Measurements from ENCODE around the gene ZNF385A. TPM values are rescaled to one million over a fixed set of nuclear protein-coding genes. Genes with fewer than 3 reads are reported as not detected.

ZNF385A gene
- total RNA-seq, 6 donors from 2014 or later = 18.5 to 43.8 (median 23.0) TPM

DNA sequence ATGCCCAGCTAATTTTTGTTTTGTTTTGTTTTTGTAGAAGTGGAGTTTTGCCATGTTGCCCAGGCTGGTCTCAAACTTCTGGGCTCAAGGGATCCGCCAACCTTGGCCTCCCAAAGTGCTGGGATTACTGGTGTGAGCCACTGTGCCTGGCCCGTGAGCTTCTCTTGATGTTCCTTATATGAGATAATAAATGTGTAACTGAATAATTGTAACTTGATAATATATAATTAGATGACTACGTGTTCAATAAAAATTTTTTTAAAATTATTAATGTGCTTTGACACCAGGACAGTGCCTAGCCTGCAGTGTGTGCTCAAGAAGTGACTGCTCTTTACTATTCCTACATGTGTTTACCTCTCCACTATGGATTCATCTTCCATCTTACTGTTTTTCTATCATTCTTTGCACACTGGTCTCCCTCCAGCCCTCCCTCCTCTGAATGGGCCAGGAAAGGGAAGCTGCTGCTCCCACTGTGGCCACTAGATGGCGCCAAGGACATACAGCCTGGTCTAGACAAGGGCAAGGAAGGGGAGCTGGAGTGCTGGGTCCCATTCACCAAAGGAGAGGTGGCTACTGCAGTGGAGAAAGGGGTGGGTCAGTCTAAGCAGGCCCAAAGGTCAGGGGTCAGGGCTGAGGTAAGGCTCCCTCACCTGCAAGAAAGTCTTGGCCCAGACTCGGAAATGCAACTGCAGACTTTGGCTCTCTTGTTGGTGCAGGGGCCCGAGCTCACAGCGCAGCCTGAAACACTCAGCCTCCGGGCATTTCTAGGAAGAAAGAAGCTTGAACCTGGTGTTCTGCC is 14.7 kb upstream of the ZNF385A start:
- Histone ChIP-seq H3K27me3 (no peaks in the 10 kb centered on the region), H3K4me1 (peaks cover 0 to 2% (median 0%) of the 10 kb centered on the region in 4 donors), H3K9me3 (no peaks in the 10 kb centered on the region), H3K4me3 (no peak overlapping the region), H3K36me3 (peaks cover 15 to 100% (median 85%) of the 10 kb centered on the region in 4 donors), H3K27ac (peak overlapping the region in 1 of 4 donors; percentile 25)
- ATAC-seq (ENCODE audit: low FRiP score in 2 of 2) (peak; percentile 90 to 92), DNase-seq (peak in 1 of 2 donors; percentile 84)
- TF ChIP-seq, protein P1, sequence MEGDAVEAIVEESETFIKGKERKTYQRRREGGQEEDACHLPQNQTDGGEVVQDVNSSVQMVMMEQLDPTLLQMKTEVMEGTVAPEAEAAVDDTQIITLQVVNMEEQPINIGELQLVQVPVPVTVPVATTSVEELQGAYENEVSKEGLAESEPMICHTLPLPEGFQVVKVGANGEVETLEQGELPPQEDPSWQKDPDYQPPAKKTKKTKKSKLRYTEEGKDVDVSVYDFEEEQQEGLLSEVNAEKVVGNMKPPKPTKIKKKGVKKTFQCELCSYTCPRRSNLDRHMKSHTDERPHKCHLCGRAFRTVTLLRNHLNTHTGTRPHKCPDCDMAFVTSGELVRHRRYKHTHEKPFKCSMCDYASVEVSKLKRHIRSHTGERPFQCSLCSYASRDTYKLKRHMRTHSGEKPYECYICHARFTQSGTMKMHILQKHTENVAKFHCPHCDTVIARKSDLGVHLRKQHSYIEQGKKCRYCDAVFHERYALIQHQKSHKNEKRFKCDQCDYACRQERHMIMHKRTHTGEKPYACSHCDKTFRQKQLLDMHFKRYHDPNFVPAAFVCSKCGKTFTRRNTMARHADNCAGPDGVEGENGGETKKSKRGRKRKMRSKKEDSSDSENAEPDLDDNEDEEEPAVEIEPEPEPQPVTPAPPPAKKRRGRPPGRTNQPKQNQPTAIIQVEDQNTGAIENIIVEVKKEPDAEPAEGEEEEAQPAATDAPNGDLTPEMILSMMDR (IDR thresholded peaks at IDR 0.05) = peak; percentile 92 to 99 (median 94)
- no peak for TF ChIP-seq EP300 (IDR thresholded peaks at IDR 0.05)
- TF ChIP-seq POLR2A (IDR thresholded peaks at IDR 0.05) = peak in 1 of 4 donors; percentile 8
- TF ChIP-seq POLR2AphosphoS5 (IDR thresholded peaks at IDR 0.05) = no peak
- 65 to 71% methylated on average over 4 to 8 of the region's 8 CpGs for WGBS, 2 donors

DNA sequence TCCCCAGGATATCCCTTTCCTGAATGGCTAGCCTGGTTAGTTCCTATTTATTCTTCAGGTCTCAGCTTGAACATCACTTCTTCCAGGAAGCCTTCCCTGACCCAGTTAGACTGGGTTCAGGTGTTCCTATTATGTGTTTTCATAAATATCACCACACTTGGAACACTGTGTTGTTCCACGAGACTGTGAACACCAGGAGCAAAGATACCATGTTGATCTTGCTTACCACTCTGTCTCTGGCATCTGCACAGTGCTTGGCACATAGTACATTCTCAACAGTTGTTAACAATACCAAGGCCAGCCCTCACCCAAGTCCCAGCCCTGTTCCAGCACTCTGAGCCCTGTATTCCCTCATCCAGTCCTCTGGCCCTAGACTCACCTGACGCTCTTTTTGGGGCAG is 13.7 kb upstream of the ZNF385A start:
- 91 to 94% methylated on average over 2 of the region's 2 CpGs for WGBS, 2 donors
- no peak for ATAC-seq (ENCODE audit: low FRiP score in 2 of 2)
- H3K4me1 ChIP-seq = peaks cover 0 to 5% (median 3%) of the 10 kb centered on the region in 4 donors
- no peak for TF ChIP-seq EP300 (IDR thresholded peaks at IDR 0.05)
- TF ChIP-seq, protein P1 (IDR thresholded peaks at IDR 0.05) = no peak
- no peak for TF ChIP-seq POLR2AphosphoS5 (IDR thresholded peaks at IDR 0.05)
- no peak for TF ChIP-seq POLR2A (IDR thresholded peaks at IDR 0.05)
- no peak overlapping the region for H3K4me3 ChIP-seq
- H3K9me3 ChIP-seq = no peaks in the 10 kb centered on the region
- no peak for DNase-seq
- no peaks in the 10 kb centered on the region for H3K27me3 ChIP-seq
- peaks cover 15 to 100% (median 77%) of the 10 kb centered on the region in 4 donors for H3K36me3 ChIP-seq
- no peak overlapping the region for H3K27ac ChIP-seq

DNA sequence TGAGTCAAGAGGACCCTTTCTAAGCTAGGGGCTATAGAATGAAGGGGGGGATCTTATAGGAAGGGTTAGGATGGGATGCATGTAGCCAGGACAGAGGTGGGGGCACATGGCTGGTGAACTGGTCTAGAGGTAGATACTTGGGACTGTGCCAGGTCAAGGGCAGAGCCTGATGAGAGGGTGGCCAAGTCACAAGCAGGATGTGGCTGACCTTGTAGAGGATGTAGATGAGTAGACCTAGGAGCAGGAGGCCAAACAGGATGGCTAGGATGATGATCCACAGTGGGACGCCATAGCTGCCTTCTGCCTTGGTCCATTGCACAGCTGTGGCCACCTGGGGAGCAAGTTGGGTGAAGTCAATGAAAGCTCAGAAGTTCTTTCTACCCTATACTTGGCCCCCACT is 12.6 kb upstream of the ZNF385A start:
- peaks cover 14 to 92% (median 68%) of the 10 kb centered on the region in 4 donors for H3K36me3 ChIP-seq
- no peak overlapping the region for H3K4me3 ChIP-seq
- TF ChIP-seq, protein P1 (IDR thresholded peaks at IDR 0.05) = no peak
- no peak for TF ChIP-seq POLR2AphosphoS5 (IDR thresholded peaks at IDR 0.05)
- TF ChIP-seq EP300 (IDR thresholded peaks at IDR 0.05) = no peak
- TF ChIP-seq POLR2A (IDR thresholded peaks at IDR 0.05) = no peak
- no peaks in the 10 kb centered on the region for H3K9me3 ChIP-seq
- peaks cover 0 to 14% (median 3%) of the 10 kb centered on the region in 4 donors for H3K4me1 ChIP-seq
- no peak for ATAC-seq (ENCODE audit: low FRiP score in 2 of 2)
- 89 to 100% methylated on average over 1 of the region's 1 CpG for WGBS, 2 donors
- H3K27me3 ChIP-seq = no peaks in the 10 kb centered on the region
- no peak overlapping the region for H3K27ac ChIP-seq
- DNase-seq = no peak

DNA sequence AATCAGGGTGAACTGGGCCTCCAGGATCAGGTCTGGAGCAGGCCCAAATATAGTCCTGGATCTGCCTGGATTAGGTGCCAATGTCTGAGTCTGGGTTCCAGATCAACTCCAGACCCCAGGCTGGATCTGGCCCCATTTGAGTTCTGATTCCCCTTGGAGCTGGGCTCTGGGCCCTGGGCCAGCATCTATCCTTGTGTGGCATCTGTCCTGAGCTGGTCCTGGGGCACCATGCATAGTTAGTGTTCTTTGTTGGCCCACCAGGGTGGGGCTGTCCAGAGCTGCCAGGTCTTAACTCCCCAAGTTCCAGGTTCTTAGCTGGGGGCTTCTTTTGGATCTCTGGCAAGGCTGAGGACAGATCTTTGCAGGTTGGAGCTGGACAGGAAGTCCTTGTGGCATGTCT is 11.0 kb upstream of the ZNF385A start:
- no peak for ATAC-seq (ENCODE audit: low FRiP score in 2 of 2)
- no peak overlapping the region for H3K4me3 ChIP-seq
- no peak for DNase-seq
- no peak overlapping the region for H3K27ac ChIP-seq
- no peaks in the 10 kb centered on the region for H3K9me3 ChIP-seq
- H3K36me3 ChIP-seq = peaks cover 4 to 76% (median 52%) of the 10 kb centered on the region in 4 donors
- no peaks in the 10 kb centered on the region for H3K27me3 ChIP-seq
- H3K4me1 ChIP-seq = peaks cover 7 to 27% (median 12%) of the 10 kb centered on the region in 4 donors
- TF ChIP-seq, protein P1 (IDR thresholded peaks at IDR 0.05) = no peak
- TF ChIP-seq POLR2A (IDR thresholded peaks at IDR 0.05) (no peak), EP300 (IDR thresholded peaks at IDR 0.05) (no peak), POLR2AphosphoS5 (IDR thresholded peaks at IDR 0.05) (no peak)

All from upper lobe of left lung (tissue), 6 donors.